WTC11 (cell line): ENCODE results near the gene FGFR4. TPM values are rescaled to one million over a fixed set of nuclear protein-coding genes. Genes with fewer than 3 reads are reported as not detected.

ENCODE experiments used
- ATAC-seq: fragments of 200-7000 bp; cut with Tn5 transposase; 2 replicates; pipeline ENCODE4 v1.10.0; 2021; ENCODE audit warnings: mild to moderate bottlenecking, moderate library complexity
- CTCF ChIA-PET: fragments of 300-600 bp; sonication (Branson Sonifier 250); formaldehyde crosslinking; loops from one replicate; lab custom pipeline; 2021; ENCODE audit warnings: antibody characterized with exemption; lab: Charles Lee
- POLR2A ChIA-PET: fragments of 350-600 bp; sonication (Branson Sonifier 250); formaldehyde crosslinking; loops from one replicate; lab custom pipeline; 2021; ENCODE audit warnings: antibody characterized with exemption; lab: Charles Lee
- DNase-seq: peaks from one replicate; pipeline ENCODE4 v3.0.0; 2021; ENCODE audit warnings: low spot score
- H3K27ac Mint-ChIP-seq: 2 replicates; pipeline ENCODE4 v1.8.0; 2021; ENCODE audit warnings: mixed read lengths
- H3K27me3 Mint-ChIP-seq: 2 replicates; pipeline ENCODE4 v1.8.0; 2021; ENCODE audit warnings: low read depth, mild to moderate bottlenecking, moderate library complexity, mixed read lengths
- H3K36me3 Mint-ChIP-seq: 2 replicates; pipeline ENCODE4 v1.8.0; 2021; ENCODE audit warnings: mixed read lengths
- H3K4me1 Mint-ChIP-seq: 2 replicates; pipeline ENCODE4 v1.8.0; 2022; ENCODE audit warnings: mixed read lengths
- H3K4me3 Mint-ChIP-seq: 2 replicates; pipeline ENCODE4 v1.8.0; 2021; ENCODE audit warnings: mild to moderate bottlenecking, moderate library complexity, mixed read lengths
- H3K9me3 Mint-ChIP-seq: 2 replicates; pipeline ENCODE4 v1.8.0; 2021; ENCODE audit warnings: mixed read lengths
- CDX4 ChIP-seq: fragments of 250-450 bp; sonication (Bioruptor Pico); IDR thresholded peaks from 2 replicates; pipeline ENCODE4 v1.9.0; 2021; ENCODE audit warnings: moderate library complexity, mild to moderate bottlenecking, inconsistent platforms, borderline replicate concordance
- CREB1 ChIP-seq: sonication (generic); formaldehyde crosslinking; IDR thresholded peaks from 2 replicates; pipeline ENCODE4 v1.8.0; 2023; ENCODE audit warnings: mild to moderate bottlenecking, missing genetic modification reagents
- E2F4 ChIP-seq: sonication (generic); formaldehyde crosslinking; IDR thresholded peaks from 2 replicates; pipeline ENCODE4 v1.8.1; 2022; ENCODE audit warnings: low read depth, mild to moderate bottlenecking, moderate library complexity, missing genetic modification reagents, borderline replicate concordance
- ESRRA ChIP-seq: sonication (generic); formaldehyde crosslinking; IDR thresholded peaks from 2 replicates; pipeline ENCODE4 v1.8.1; 2022; ENCODE audit warnings: mild to moderate bottlenecking, missing genetic modification reagents, borderline replicate concordance
- HMGXB4 ChIP-seq: sonication (generic); formaldehyde crosslinking; IDR thresholded peaks from 2 replicates; pipeline ENCODE4 v1.8.1; 2023; ENCODE audit warnings: mild to moderate bottlenecking, moderate library complexity, missing genetic modification reagents
- IRF1 ChIP-seq: sonication (generic); formaldehyde crosslinking; IDR thresholded peaks from 2 replicates; pipeline ENCODE4 v1.8.0; 2023; ENCODE audit warnings: missing genetic modification reagents
- MXD4 ChIP-seq: fragments of 250-450 bp; sonication (Bioruptor Pico); IDR thresholded peaks from 2 replicates; pipeline ENCODE4 v1.8.0; 2021; ENCODE audit warnings: mild to moderate bottlenecking, moderate library complexity, borderline replicate concordance
- NR2C2 ChIP-seq: sonication (generic); formaldehyde crosslinking; IDR thresholded peaks from 2 replicates; pipeline ENCODE4 v1.8.0; 2022; ENCODE audit warnings: mild to moderate bottlenecking, missing genetic modification reagents
- PRRX2 ChIP-seq: fragments of 250-450 bp; sonication (Bioruptor Pico); IDR thresholded peaks from 2 replicates; pipeline ENCODE4 v1.8.0; 2021; ENCODE audit warnings: mild to moderate bottlenecking
- RELA ChIP-seq: sonication (generic); formaldehyde crosslinking; IDR thresholded peaks from 2 replicates; pipeline ENCODE4 v1.8.1; 2022; ENCODE audit warnings: missing genetic modification reagents, mild to moderate bottlenecking, borderline replicate concordance
- SOX15 ChIP-seq: fragments of 250-450 bp; sonication (Bioruptor Pico); IDR thresholded peaks from 2 replicates; pipeline ENCODE4 v1.9.0; 2021; ENCODE audit warnings: mild to moderate bottlenecking
- ZNF121 ChIP-seq: sonication (generic); formaldehyde crosslinking; IDR thresholded peaks from 2 replicates; pipeline ENCODE4 v1.8.0; 2023; ENCODE audit warnings: missing genetic modification reagents
- ZNF423 ChIP-seq: fragments of 250-450 bp; sonication (Bioruptor Pico); IDR thresholded peaks from 2 replicates; pipeline ENCODE4 v2.1.2; 2022; ENCODE audit warnings: mild to moderate bottlenecking, moderate library complexity
- ZNF671 ChIP-seq: fragments of 250-450 bp; sonication (Bioruptor Pico); IDR thresholded peaks from 2 replicates; pipeline ENCODE4 v1.8.0; 2021; ENCODE audit warnings: mild to moderate bottlenecking
- total RNA-seq: library from RNA; stranded (reverse); gene quantifications from 3 replicates; pipeline ENCODE4 v1.2.3, GENCODE V29; 2021
- TF ChIP-seq, protein P1 (sequence below): sonication (generic); formaldehyde crosslinking; IDR thresholded peaks from 2 replicates; pipeline ENCODE4 v1.8.1; 2022; ENCODE audit warnings: mild to moderate bottlenecking, missing genetic modification reagents, moderate library complexity, borderline replicate concordance
- TF ChIP-seq, protein P2 (sequence below): sonication (generic); formaldehyde crosslinking; IDR thresholded peaks from 2 replicates; pipeline ENCODE4 v1.8.1; 2022; ENCODE audit warnings: mild to moderate bottlenecking, moderate library complexity, missing genetic modification reagents

FGFR4 gene
- total RNA-seq, 1 experiment from 2014 or later: 108 TPM

DNA sequence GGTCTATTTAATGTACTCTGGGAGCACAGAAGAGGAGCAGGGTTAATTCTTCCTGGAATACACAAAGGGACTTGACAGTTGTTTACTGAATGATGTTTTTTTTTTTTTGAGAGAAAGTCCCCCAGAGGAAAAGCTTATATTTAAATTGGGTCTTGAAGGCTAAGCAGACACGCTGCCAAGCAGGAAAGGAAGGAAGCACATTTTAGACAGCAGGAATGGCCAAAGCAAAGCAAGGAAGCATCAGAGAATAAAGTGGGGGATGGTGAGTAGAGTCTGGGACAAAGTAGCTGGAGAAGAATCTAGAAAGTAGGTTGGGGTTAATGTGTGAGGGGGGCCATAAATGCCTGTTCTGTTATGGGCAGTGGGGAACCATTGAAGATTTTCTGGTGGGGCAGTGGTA, 42.8 kb upstream of the FGFR4 start:
- POLR2A ChIA-PET: no interaction called here

DNA sequence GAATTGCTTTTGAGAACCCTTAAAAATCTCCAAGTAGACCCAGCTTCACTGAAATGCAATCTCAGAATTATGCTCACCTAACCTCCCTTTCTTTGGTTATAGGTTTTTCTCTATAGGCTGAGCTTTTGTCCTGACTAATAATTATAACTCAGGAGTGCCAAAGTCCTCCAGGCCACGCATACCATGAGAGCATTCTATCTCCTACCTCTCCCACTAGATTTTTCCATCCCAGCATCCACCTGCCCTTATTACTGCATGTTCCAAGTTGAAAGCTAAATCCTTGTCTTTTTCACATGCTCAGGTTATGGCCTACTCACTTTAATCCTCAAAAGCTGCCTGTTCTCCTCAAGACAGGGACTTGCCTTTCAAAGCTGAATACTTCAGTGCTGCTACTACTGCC, 42.1 kb upstream of the FGFR4 start:
- Mint-ChIP-seq H3K4me3 (no peak overlapping the region), H3K9me3 (no peaks in the 10 kb centered on the region), H3K36me3 (peaks cover 40% of the 10 kb centered on the region), H3K27me3 (no peaks in the 10 kb centered on the region), H3K4me1 (no peaks in the 10 kb centered on the region), H3K27ac (no peak overlapping the region)
- DNase-seq: no peak
- TF ChIP-seq, protein P1, sequence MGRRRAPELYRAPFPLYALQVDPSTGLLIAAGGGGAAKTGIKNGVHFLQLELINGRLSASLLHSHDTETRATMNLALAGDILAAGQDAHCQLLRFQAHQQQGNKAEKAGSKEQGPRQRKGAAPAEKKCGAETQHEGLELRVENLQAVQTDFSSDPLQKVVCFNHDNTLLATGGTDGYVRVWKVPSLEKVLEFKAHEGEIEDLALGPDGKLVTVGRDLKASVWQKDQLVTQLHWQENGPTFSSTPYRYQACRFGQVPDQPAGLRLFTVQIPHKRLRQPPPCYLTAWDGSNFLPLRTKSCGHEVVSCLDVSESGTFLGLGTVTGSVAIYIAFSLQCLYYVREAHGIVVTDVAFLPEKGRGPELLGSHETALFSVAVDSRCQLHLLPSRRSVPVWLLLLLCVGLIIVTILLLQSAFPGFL: no peak
- no peak for TF ChIP-seq IRF1 (CRISPR knock-in tag)
- TF ChIP-seq ESRRA (CRISPR knock-in tag): no peak
- no peak for TF ChIP-seq RELA
- POLR2A ChIA-PET: no interaction called here
- ATAC-seq: no peak
- CTCF ChIA-PET: interaction anchor here (0.6 to 1.5 kb wide), 3 partner anchors 27 to 384 kb away, joined by 3 to 7 read pairs (median 3); no protein-coding TSS in a partner anchor

More for the DNA sequence above, 42.8 kb upstream of the FGFR4 start:
- H3K9me3 Mint-ChIP-seq: no peaks in the 10 kb centered on the region
- peak overlapping the region; percentile 9; the same call in 1 of the 2 replicates for H3K27ac Mint-ChIP-seq
- no peak for DNase-seq
- H3K4me3 Mint-ChIP-seq: no peak overlapping the region
- H3K4me1 Mint-ChIP-seq: no peaks in the 10 kb centered on the region
- H3K36me3 Mint-ChIP-seq: peaks cover 38% of the 10 kb centered on the region
- ATAC-seq: no peak
- CTCF ChIA-PET: interaction anchor here (0.6 to 1.7 kb wide), 4 partner anchors 22 to 383 kb away, joined by 3 to 7 read pairs (median 4); partner anchors contain the start of genes FGFR4 and ZNF346
- TF ChIP-seq CREB1 (CRISPR knock-in tag) (no peak), ZNF423 (CRISPR knock-in tag) (no peak), ZNF121 (no peak), HMGXB4 (CRISPR knock-in tag) (no peak), NR2C2 (CRISPR knock-in tag) (no peak), SOX15 (no peak), E2F4 (no peak), ZNF671 (CRISPR knock-in tag) (no peak), MXD4 (CRISPR knock-in tag) (no peak), PRRX2 (no peak), CDX4 (CRISPR knock-in tag) (no peak)
- TF ChIP-seq, protein P1: no peak
- TF ChIP-seq, protein P2, sequence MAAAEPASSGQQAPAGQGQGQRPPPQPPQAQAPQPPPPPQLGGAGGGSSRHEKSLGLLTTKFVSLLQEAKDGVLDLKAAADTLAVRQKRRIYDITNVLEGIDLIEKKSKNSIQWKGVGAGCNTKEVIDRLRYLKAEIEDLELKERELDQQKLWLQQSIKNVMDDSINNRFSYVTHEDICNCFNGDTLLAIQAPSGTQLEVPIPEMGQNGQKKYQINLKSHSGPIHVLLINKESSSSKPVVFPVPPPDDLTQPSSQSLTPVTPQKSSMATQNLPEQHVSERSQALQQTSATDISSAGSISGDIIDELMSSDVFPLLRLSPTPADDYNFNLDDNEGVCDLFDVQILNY (CRISPR knock-in tag): no peak
- H3K27me3 Mint-ChIP-seq: no peaks in the 10 kb centered on the region
